Measurements from ENCODE around the gene MAGEB3.

DNA sequence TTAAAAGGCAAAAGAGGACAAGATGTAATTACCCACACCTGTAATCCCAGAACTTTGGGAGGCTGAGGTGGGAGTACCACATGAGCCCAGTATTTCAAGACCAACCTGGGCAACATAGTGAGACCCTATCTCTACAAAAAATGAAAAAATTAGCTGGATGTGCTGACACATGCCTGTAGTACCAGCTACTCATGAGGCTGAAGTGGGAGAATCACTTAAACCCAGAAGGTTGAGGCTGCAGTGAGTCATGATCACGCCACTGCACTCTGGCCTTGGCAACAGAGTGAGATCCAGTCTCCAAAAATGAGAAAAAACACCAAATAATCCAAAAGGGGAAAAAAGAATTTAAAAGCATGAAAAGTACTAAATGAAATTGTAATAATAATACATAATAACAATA, 47.9 kb downstream of the MAGEB3 start:
- TF ChIP-seq SIN3A (IDR thresholded peaks at IDR 0.05; ENCODE audit: borderline replicate concordance, insufficient read depth, low read length) (no peak), POLR2AphosphoS5 (IDR thresholded peaks at IDR 0.05; ENCODE audit: low read depth, low read length) (no peak)
